Neural cell (in vitro differentiated cells): ENCODE measurements around the gene REM2. TPM values are rescaled to one million over a fixed set of nuclear protein-coding genes. Genes with fewer than 3 reads are reported as not detected.

Experiments used
- H2AFZ ChIP-seq: fragments of 200-600, 300-800 bp; sonication (generic), shearing (Covaris generic); 2 replicates; pipeline ENCODE4 v1.6.0; 2014; ENCODE audit warnings: low read depth, mild to moderate bottlenecking, antibody characterized with exemption, low read length, moderate library complexity
- H3F3A ChIP-seq: fragments of 200-600 bp; shearing (Covaris generic); 2 replicates; pipeline ENCODE4 v1.6.1; 2016; ENCODE audit warnings: mild to moderate bottlenecking, moderate library complexity, mixed read lengths, antibody characterized with exemption, low read length; ENCODE audit not compliant: insufficient read depth, poor library complexity, severe bottlenecking
- H3K27ac ChIP-seq: fragments of 200-600, 300-800 bp; sonication (generic), shearing (Covaris generic); 2 replicates; pipeline ENCODE4 v1.5.1; 2014; ENCODE audit warnings: mild to moderate bottlenecking, low read length, moderate library complexity
- H3K27me3 ChIP-seq: fragments of 300-800, 200-600 bp; sonication (generic), shearing (Covaris generic); 2 replicates; pipeline ENCODE4 v1.6.0; 2014; ENCODE audit warnings: mild to moderate bottlenecking, low read depth, low read length, moderate library complexity; ENCODE audit not compliant: insufficient read depth
- H3K36me3 ChIP-seq: fragments of 300-800, 200-600 bp; sonication (generic), shearing (Covaris generic); 2 replicates; pipeline ENCODE4 v1.5.1; 2014; ENCODE audit warnings: mild to moderate bottlenecking, antibody characterized with exemption, low read length, moderate library complexity; ENCODE audit not compliant: insufficient read depth
- H3K4me2 ChIP-seq: fragments of 300-800, 200-600 bp; sonication (generic), shearing (Covaris generic); 2 replicates; pipeline ENCODE4 v1.6.0; 2014; ENCODE audit warnings: mild to moderate bottlenecking, low read length
- H3K4me3 ChIP-seq: fragments of 300-800, 200-600 bp; sonication (generic), shearing (Covaris generic); 2 replicates; pipeline ENCODE4 v1.5.1; 2014; ENCODE audit warnings: mild to moderate bottlenecking, low read length, moderate library complexity
- H3K79me2 ChIP-seq: fragments of 200-600 bp; shearing (Covaris generic); replicated peaks from 2 replicates; pipeline ENCODE4 v1.6.0; 2014; ENCODE audit warnings: mild to moderate bottlenecking, low read length, moderate library complexity; ENCODE audit not compliant: insufficient read depth
- H3K9ac ChIP-seq: fragments of 300-800, 200-600 bp; sonication (generic), shearing (Covaris generic); 2 replicates; pipeline ENCODE4 v1.6.1; 2016; ENCODE audit warnings: mild to moderate bottlenecking, low read length, mixed read lengths
- H3K9me2 ChIP-seq: fragments of 200-600 bp; shearing (Covaris generic); 2 replicates; pipeline ENCODE4 v1.6.1; 2016; ENCODE audit warnings: mild to moderate bottlenecking, low read length, mixed read lengths; ENCODE audit not compliant: insufficient read depth
- H3K9me3 ChIP-seq: fragments of 200-600, 300-800 bp; sonication (generic), shearing (Covaris generic); 2 replicates; pipeline ENCODE4 v1.6.1; 2016; ENCODE audit warnings: mild to moderate bottlenecking, mixed run types, low read length, moderate library complexity, mixed read lengths
- H4K20me1 ChIP-seq: fragments of 200-600 bp; shearing (Covaris generic); 2 replicates; pipeline ENCODE4 v1.6.1; 2016; ENCODE audit warnings: mild to moderate bottlenecking, mixed run types; ENCODE audit not compliant: insufficient read depth
- EP300 ChIP-seq: fragments of 450-650 bp; conservative IDR thresholded peaks from 2 replicates; pipeline ENCODE4 v1.6.1; 2014; ENCODE audit warnings: antibody characterized with exemption, mild to moderate bottlenecking, moderate library complexity; ENCODE audit not compliant: poor library complexity, severe bottlenecking
- EZH2 ChIP-seq: fragments of 200-600, 300-800 bp; shearing (Covaris generic), sonication (generic); IDR thresholded peaks from 2 replicates; pipeline ENCODE4 v1.6.1; 2014; ENCODE audit warnings: antibody characterized with exemption, low read length, borderline replicate concordance, mild to moderate bottlenecking; ENCODE audit not compliant: insufficient read depth, poor library complexity, severe bottlenecking
- MXI1 ChIP-seq: fragments of 450-650 bp; conservative IDR thresholded peaks from 2 replicates; pipeline ENCODE4 v1.6.1; 2014; ENCODE audit warnings: antibody characterized with exemption, mild to moderate bottlenecking; ENCODE audit not compliant: poor library complexity, severe bottlenecking
- POLR2AphosphoS5 ChIP-seq: IDR thresholded peaks from 2 replicates; pipeline ENCODE4 v1.6.1; 2012
- RAD21 ChIP-seq: fragments of 450-650 bp; conservative IDR thresholded peaks from 2 replicates; pipeline ENCODE4 v1.6.1; 2014; ENCODE audit warnings: antibody characterized with exemption, mild to moderate bottlenecking, moderate library complexity
- SMC3 ChIP-seq: fragments of 450-650 bp; conservative IDR thresholded peaks from 2 replicates; pipeline ENCODE4 v1.6.1; 2014; ENCODE audit warnings: antibody characterized with exemption, mild to moderate bottlenecking, moderate library complexity; ENCODE audit not compliant: poor library complexity
- TAF1 ChIP-seq: IDR thresholded peaks from 2 replicates; pipeline ENCODE4 v1.6.1; 2012; ENCODE audit warnings: low read depth
- polyA plus RNA-seq: library from polyadenylated mRNA; depleted of rRNA; stranded (reverse); fragments of >200 nt; gene quantifications from 2 replicates; pipeline ENCODE4 v1.2.3, GENCODE V29; 2014
- TF ChIP-seq, protein P1 (sequence below): fragments of 450-650 bp; IDR thresholded peaks from 2 replicates; pipeline ENCODE4 v1.5.1; 2014; ENCODE audit warnings: antibody characterized with exemption, mild to moderate bottlenecking, moderate library complexity; ENCODE audit not compliant: poor library complexity, severe bottlenecking
- TF ChIP-seq, protein P2 (sequence below): IDR thresholded peaks from 2 replicates; pipeline ENCODE4 v1.6.1; 2012; ENCODE audit warnings: borderline replicate concordance

Gene REM2
- polyA plus RNA-seq, 1 donor from 2014 or later: 28.6 TPM

DNA sequence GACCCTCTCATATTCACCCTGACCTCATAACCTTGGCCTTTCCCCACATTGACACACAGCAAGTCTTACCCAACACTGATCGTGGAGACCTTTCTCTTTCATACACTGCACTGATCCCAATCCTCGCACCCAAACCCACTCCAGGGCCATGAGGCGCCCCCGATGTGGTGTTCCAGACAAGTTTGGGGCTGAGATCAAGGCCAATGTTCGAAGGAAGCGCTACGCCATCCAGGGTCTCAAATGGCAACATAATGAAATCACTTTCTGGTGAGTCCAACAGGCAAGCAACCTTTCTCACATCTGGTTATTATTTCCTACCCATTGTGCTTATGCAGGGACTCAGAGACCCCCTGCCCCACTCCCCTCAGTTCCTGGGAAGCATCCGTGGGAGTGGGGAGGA lies 41.3 kb upstream of the REM2 start:
- Histone ChIP-seq H2AFZ (no peak overlapping the region), H4K20me1 (no peaks in the 10 kb centered on the region), H3K36me3 (no peaks in the 10 kb centered on the region), H3K9me2 (no peaks in the 10 kb centered on the region), H3K4me2 (no peak overlapping the region), H3K27me3 (peaks cover 22% of the 10 kb centered on the region), H3K9ac (no peak overlapping the region), H3K4me3 (no peak overlapping the region), H3K9me3 (no peaks in the 10 kb centered on the region), H3F3A (no peaks in the 10 kb centered on the region), H3K79me2 (no peaks in the 10 kb centered on the region), H3K27ac (no peak overlapping the region)
- no peak for TF ChIP-seq EZH2

DNA sequence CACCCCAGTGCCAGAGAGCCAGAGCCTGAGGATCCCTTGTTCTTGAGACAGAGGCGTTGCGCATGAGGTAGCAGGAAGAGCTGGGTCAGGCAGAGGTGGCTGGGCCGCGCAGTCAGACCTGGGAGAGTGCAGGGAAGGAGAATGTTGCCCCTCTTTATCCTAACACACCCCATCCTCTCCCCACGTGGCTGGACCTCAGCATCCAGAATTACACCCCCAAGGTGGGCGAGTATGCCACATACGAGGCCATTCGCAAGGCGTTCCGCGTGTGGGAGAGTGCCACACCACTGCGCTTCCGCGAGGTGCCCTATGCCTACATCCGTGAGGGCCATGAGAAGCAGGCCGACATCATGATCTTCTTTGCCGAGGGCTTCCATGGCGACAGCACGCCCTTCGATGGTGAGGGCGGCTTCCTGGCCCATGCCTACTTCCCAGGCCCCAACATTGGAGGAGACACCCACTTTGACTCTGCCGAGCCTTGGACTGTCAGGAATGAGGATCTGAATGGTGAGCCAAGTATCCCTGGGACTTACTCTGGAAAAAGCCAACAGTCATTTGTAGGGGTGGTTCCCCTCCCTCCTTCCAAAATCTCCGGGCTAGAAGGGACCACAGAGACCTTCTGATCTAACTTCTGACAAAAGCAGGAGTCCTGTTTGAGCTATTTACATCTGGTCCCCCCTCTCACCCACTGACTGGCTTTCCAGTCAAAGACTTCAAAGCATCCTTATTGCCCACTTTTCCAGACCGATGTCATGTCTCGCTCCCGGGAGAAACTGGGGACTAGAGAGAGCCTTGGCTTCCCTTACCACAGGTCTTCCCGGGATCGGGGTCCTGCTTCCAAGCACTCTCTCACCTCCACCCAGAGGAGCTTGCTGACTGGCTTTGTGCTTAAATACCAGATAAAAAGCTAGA lies 40.6 kb upstream of the REM2 start:
- no peaks in the 10 kb centered on the region for H3K9me3 ChIP-seq
- no peak for TF ChIP-seq MXI1
- no peak for TF ChIP-seq TAF1
- no peak for TF ChIP-seq POLR2AphosphoS5
- TF ChIP-seq, protein P1, sequence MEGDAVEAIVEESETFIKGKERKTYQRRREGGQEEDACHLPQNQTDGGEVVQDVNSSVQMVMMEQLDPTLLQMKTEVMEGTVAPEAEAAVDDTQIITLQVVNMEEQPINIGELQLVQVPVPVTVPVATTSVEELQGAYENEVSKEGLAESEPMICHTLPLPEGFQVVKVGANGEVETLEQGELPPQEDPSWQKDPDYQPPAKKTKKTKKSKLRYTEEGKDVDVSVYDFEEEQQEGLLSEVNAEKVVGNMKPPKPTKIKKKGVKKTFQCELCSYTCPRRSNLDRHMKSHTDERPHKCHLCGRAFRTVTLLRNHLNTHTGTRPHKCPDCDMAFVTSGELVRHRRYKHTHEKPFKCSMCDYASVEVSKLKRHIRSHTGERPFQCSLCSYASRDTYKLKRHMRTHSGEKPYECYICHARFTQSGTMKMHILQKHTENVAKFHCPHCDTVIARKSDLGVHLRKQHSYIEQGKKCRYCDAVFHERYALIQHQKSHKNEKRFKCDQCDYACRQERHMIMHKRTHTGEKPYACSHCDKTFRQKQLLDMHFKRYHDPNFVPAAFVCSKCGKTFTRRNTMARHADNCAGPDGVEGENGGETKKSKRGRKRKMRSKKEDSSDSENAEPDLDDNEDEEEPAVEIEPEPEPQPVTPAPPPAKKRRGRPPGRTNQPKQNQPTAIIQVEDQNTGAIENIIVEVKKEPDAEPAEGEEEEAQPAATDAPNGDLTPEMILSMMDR: no peak
- H4K20me1 ChIP-seq: no peaks in the 10 kb centered on the region
- peaks cover 15% of the 10 kb centered on the region for H3K27me3 ChIP-seq
- H3K4me3 ChIP-seq: no peak overlapping the region
- H3K79me2 ChIP-seq: no peaks in the 10 kb centered on the region
- no peaks in the 10 kb centered on the region for H3K9me2 ChIP-seq
- no peak overlapping the region for H3K9ac ChIP-seq
- no peaks in the 10 kb centered on the region for H3F3A ChIP-seq
- no peak overlapping the region for H3K4me2 ChIP-seq
- H3K36me3 ChIP-seq: no peaks in the 10 kb centered on the region
- no peak overlapping the region for H2AFZ ChIP-seq
- no peak overlapping the region for H3K27ac ChIP-seq

DNA sequence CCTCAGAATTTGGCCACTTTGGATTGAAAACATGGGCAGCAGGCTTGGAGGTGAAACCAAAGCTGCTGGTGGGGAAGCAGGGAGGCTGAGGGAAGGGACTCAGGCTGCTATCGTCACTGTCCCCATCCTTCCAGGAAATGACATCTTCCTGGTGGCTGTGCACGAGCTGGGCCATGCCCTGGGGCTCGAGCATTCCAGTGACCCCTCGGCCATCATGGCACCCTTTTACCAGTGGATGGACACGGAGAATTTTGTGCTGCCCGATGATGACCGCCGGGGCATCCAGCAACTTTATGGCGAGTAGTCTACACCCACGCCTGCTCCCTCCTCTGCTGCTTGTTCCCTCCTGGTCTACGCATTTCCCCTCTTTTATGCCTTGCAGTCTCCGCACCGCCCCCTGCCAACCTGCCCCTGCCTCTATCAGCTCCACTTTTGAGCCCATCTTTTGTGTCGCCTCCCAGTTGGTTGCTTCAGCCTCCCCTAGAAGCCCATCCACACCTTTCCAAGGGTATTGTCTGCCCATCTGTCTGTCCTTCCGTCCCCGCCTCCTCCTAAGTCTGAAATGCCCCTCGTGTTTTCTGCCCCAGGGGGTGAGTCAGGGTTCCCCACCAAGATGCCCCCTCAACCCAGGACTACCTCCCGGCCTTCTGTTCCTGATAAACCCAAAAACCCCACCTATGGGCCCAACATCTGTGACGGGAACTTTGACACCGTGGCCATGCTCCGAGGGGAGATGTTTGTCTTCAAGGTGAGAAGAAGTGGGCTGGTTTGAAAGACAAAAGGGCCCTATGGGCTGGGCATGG lies 39.7 kb upstream of the REM2 start:
- Histone ChIP-seq H2AFZ (no peak overlapping the region), H3F3A (no peaks in the 10 kb centered on the region), H3K9ac (no peak overlapping the region), H3K4me3 (no peak overlapping the region), H3K9me3 (no peaks in the 10 kb centered on the region), H3K36me3 (no peaks in the 10 kb centered on the region), H3K27ac (no peak overlapping the region), H3K9me2 (no peaks in the 10 kb centered on the region), H3K79me2 (no peaks in the 10 kb centered on the region), H3K4me2 (no peak overlapping the region), H3K27me3 (peaks cover 6% of the 10 kb centered on the region), H4K20me1 (no peaks in the 10 kb centered on the region)
- TF ChIP-seq MXI1: no peak
- TF ChIP-seq TAF1: no peak
- no peak for TF ChIP-seq EP300
- TF ChIP-seq SMC3: no peak
- TF ChIP-seq POLR2AphosphoS5: no peak
- TF ChIP-seq, protein P1: no peak
- TF ChIP-seq RAD21: no peak
- no peak for TF ChIP-seq EZH2
- TF ChIP-seq, protein P2, sequence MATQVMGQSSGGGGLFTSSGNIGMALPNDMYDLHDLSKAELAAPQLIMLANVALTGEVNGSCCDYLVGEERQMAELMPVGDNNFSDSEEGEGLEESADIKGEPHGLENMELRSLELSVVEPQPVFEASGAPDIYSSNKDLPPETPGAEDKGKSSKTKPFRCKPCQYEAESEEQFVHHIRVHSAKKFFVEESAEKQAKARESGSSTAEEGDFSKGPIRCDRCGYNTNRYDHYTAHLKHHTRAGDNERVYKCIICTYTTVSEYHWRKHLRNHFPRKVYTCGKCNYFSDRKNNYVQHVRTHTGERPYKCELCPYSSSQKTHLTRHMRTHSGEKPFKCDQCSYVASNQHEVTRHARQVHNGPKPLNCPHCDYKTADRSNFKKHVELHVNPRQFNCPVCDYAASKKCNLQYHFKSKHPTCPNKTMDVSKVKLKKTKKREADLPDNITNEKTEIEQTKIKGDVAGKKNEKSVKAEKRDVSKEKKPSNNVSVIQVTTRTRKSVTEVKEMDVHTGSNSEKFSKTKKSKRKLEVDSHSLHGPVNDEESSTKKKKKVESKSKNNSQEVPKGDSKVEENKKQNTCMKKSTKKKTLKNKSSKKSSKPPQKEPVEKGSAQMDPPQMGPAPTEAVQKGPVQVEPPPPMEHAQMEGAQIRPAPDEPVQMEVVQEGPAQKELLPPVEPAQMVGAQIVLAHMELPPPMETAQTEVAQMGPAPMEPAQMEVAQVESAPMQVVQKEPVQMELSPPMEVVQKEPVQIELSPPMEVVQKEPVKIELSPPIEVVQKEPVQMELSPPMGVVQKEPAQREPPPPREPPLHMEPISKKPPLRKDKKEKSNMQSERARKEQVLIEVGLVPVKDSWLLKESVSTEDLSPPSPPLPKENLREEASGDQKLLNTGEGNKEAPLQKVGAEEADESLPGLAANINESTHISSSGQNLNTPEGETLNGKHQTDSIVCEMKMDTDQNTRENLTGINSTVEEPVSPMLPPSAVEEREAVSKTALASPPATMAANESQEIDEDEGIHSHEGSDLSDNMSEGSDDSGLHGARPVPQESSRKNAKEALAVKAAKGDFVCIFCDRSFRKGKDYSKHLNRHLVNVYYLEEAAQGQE: no peak
